ENCODE results near the gene HABP2. TPM values are rescaled to one million over a fixed set of nuclear protein-coding genes. Genes with fewer than 3 reads are reported as not detected.

HABP2 gene
- total RNA-seq, 1 donor from 2014 or later, result 112 TPM

DNA sequence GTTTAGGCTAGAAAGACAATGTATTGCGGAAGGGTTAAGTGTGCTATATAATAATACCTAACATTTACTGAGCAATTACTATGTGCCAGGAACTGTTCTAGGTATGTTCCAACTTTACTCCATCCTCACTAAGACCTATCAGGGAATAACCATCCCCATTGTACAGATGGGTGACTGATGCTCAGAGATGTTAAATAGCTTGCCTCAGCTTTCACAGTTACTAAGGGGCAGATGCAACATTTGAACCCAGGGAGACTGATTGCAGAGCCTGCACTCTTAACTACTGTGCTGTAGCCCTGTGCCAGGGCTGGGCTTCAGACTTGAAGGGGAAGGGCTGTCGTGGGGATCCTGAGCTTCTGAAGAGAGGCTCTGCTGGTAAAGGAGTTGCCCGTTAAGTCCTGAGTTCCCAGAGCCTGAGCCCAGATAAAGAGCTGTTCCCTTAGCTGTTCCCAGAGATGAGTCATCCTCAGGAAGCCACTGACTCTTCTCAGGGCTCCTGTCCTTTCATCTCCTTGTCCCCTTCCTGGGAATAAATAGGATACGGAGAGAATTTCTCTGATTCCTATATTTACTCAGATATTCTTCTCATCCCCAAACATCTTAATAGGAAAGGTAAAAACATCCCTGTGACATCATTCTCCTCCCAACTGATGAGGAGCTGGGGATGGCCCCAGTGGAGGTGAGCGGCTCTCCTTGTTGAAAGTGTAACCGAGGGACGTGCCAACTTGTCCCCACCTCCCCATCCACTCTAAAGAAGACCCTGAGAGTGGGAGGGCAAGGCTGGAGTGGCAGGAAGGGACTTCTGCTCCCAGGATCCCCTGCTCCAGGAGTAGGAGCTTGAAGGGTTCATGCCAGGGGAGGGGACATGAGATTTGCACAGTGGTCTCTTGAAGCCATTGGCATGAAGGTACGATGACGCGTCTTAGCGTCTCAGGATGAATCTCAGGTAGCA lies 28.0 kb upstream of the HABP2 start:
- no peak overlapping the region for H3K4me3 Mint-ChIP-seq (ENCODE audit: low read depth)
- DNase-seq (ENCODE audit: low spot score, unreplicated experiment), result no peak
- no peak overlapping the region for H3K27ac Mint-ChIP-seq
- no peaks in the 10 kb centered on the region for H3K27me3 Mint-ChIP-seq
- TF ChIP-seq, protein P1, sequence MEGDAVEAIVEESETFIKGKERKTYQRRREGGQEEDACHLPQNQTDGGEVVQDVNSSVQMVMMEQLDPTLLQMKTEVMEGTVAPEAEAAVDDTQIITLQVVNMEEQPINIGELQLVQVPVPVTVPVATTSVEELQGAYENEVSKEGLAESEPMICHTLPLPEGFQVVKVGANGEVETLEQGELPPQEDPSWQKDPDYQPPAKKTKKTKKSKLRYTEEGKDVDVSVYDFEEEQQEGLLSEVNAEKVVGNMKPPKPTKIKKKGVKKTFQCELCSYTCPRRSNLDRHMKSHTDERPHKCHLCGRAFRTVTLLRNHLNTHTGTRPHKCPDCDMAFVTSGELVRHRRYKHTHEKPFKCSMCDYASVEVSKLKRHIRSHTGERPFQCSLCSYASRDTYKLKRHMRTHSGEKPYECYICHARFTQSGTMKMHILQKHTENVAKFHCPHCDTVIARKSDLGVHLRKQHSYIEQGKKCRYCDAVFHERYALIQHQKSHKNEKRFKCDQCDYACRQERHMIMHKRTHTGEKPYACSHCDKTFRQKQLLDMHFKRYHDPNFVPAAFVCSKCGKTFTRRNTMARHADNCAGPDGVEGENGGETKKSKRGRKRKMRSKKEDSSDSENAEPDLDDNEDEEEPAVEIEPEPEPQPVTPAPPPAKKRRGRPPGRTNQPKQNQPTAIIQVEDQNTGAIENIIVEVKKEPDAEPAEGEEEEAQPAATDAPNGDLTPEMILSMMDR (IDR thresholded peaks at IDR 0.05; ENCODE audit: unreplicated experiment), result no peak
- peaks cover 8% of the 10 kb centered on the region for H3K4me1 Mint-ChIP-seq (ENCODE audit: low read depth)
- no peaks in the 10 kb centered on the region for H3K36me3 Mint-ChIP-seq (ENCODE audit: insufficient read depth)
- no peaks in the 10 kb centered on the region for H3K9me3 Mint-ChIP-seq (ENCODE audit: low read depth)

DNA sequence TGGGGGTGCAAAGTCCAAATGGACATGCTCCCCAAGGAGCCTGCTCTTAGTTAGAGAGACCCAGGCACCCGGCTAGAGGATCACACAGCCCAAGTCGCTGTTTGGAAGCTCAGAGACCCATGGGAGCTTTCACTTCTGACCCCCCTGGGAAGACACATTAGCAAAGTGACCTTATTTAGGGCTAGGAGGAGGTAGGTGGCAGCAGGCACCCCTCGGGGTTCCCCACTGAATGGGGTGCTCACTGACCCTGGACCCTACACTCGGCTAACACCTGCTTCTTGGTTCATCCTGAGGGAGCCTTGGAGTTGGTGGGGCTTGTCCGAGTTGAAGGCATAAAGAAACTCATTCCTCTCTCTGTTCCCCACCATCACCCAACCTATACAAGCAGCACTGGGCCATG lies 27.1 kb upstream of the HABP2 start:
- peaks cover 10% of the 10 kb centered on the region for H3K4me1 Mint-ChIP-seq (ENCODE audit: low read depth)
- no peaks in the 10 kb centered on the region for H3K27me3 Mint-ChIP-seq
- no peaks in the 10 kb centered on the region for H3K36me3 Mint-ChIP-seq (ENCODE audit: insufficient read depth)
- no peak overlapping the region for H3K27ac Mint-ChIP-seq
- TF ChIP-seq, protein P1 (IDR thresholded peaks at IDR 0.05; ENCODE audit: unreplicated experiment), result no peak
- H3K4me3 Mint-ChIP-seq (ENCODE audit: low read depth), result no peak overlapping the region
- DNase-seq (ENCODE audit: low spot score, unreplicated experiment), result no peak
- H3K9me3 Mint-ChIP-seq (ENCODE audit: low read depth), result no peaks in the 10 kb centered on the region

DNA sequence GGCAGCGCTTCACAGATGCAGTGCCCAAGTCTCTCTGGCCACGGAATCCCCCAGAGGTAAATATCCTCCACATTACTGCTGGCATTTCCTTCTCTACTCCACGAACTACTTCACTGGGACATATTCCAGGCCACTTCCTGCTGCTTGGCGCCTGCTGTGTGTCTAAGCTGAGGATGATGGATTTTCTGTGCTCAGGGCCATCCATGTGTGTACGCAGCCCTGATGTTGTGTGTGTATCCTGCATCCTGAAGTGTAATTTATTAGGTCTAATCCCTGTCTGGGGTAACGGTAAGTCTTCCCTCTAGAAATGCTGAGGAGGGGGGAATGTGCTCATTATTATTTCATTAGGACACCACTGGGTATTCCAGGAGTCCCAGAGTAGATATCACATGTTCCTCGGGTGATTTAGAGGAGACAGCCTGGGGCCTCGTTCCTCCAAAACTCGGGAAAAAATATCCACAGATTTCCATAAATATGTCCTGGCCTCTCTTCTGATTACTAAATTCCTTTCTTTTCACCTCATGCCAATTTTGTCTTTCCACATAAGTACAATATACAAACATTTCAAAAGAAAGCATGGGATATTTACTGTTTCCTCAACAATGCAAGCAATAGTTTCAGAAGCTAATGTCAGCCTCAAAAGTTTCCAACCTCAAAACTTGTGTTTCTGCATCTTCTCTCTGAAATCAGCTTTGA lies 25.5 kb upstream of the HABP2 start:
- no peak for DNase-seq (ENCODE audit: low spot score, unreplicated experiment)
- Mint-ChIP-seq H3K27ac (no peak overlapping the region), H3K4me3 (ENCODE audit: low read depth) (no peak overlapping the region), H3K27me3 (no peaks in the 10 kb centered on the region), H3K4me1 (ENCODE audit: low read depth) (peaks cover 8% of the 10 kb centered on the region), H3K9me3 (ENCODE audit: low read depth) (no peaks in the 10 kb centered on the region), H3K36me3 (ENCODE audit: insufficient read depth) (no peaks in the 10 kb centered on the region)
- TF ChIP-seq, protein P1 (IDR thresholded peaks at IDR 0.05; ENCODE audit: unreplicated experiment), result no peak

DNA sequence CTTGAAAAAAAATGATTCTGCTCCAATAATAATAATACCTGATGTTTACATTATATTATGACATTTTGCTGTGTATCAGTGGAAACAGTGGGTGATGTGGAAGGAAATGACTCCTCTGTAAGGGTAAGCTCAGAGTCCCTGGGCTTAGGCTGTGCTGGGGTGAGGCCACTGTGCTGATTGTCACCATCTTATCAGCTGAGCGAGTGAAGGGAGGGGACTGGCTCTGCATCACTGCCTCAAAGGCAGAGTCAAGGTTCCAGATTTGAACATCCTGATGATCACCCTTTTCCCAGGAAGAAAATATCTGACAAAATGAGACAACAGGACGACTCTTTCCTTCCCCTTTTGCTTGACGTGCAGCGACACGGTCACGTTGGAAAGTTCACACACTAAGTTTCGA lies 24.0 kb upstream of the HABP2 start:
- Mint-ChIP-seq H3K27ac (no peak overlapping the region), H3K27me3 (peaks cover 4% of the 10 kb centered on the region), H3K4me1 (ENCODE audit: low read depth) (peaks cover 7% of the 10 kb centered on the region), H3K9me3 (ENCODE audit: low read depth) (no peaks in the 10 kb centered on the region), H3K36me3 (ENCODE audit: insufficient read depth) (no peaks in the 10 kb centered on the region), H3K4me3 (ENCODE audit: low read depth) (no peak overlapping the region)
- no peak for DNase-seq (ENCODE audit: low spot score, unreplicated experiment)
- TF ChIP-seq, protein P1 (IDR thresholded peaks at IDR 0.05; ENCODE audit: unreplicated experiment), result no peak

DNA sequence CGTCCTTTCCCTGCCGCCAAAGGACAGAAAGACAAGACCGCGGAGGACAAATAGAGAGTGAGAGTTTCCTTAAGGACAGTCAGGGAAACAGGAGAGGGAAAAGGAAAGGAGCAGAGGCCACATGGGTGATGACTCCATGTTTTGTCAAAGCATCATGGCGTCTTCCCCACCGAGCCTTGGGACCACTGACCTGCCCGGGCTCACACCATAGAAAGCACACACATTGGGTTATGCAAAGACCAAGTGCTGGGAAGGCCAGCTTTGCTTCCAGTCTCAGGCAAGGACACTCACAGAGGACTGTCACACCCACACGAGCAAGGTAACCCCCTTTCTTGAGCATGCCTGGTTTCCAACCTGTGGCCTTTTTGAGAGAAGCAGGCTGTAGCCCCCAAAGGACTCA lies 23.3 kb upstream of the HABP2 start:
- Mint-ChIP-seq H3K27ac (no peak overlapping the region), H3K36me3 (ENCODE audit: insufficient read depth) (no peaks in the 10 kb centered on the region), H3K4me1 (ENCODE audit: low read depth) (peaks cover 7% of the 10 kb centered on the region), H3K27me3 (peaks cover 4% of the 10 kb centered on the region), H3K9me3 (ENCODE audit: low read depth) (no peaks in the 10 kb centered on the region), H3K4me3 (ENCODE audit: low read depth) (no peak overlapping the region)
- TF ChIP-seq, protein P1 (IDR thresholded peaks at IDR 0.05; ENCODE audit: unreplicated experiment), result no peak
- DNase-seq (ENCODE audit: low spot score, unreplicated experiment), result no peak
